ENCODE measurements around the gene FFAR3.

The FFAR3 gene

DNA sequence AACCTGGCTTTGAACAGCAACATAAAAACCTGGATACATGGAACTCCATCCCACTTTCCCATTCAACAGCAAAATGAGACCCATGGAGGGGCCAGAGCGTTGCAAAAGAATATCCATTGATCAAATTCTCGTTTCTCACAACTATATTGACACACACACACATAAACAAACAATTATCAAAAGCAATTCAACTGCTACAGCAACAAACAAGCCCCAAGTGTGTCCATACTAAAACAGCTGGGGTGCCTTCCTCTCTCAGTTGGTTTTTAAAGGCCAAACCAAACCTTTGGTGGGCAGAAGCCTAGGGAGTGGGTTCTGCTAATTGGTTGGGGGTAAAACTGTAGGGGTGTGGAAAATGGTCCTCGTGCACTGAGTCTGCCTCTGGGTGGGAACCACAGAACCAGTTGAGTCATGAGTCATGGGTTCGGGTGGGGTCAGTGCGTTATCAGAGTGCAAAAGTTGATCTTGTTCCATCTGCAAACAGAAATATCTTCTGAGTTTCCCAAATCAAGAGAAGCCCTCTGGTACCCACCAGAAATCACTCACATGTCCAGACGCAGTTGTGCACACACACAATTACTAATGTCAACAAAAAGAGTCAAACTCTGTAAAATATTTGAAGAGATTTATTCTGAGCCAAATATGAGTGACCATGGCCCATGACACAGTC lies 31.1 kb downstream of the FFAR3 start:
- Histone ChIP-seq H3K9me3 (ENCODE audit: insufficient read depth, low read length, severe bottlenecking) (peaks cover 21% of the 10 kb centered on the region), H3K4me3 (ENCODE audit: low read depth in 1 of 2, low read length in 2 of 2) (no peak overlapping the region), H3K4me2 (ENCODE audit: insufficient read depth, low read length) (no peak overlapping the region), H3K9ac (ENCODE audit: low read depth, low read length) (no peak overlapping the region), H3K79me2 (ENCODE audit: insufficient read depth, low read length) (no peaks in the 10 kb centered on the region), H3K27ac (ENCODE audit: low read length) (no peak overlapping the region), H4K20me1 (ENCODE audit: insufficient read depth, low read length) (no peaks in the 10 kb centered on the region), H3K36me3 (ENCODE audit: insufficient read depth, low read length) (no peaks in the 10 kb centered on the region), H3K4me1 (ENCODE audit: insufficient read depth, low read length) (no peaks in the 10 kb centered on the region), H2AFZ (ENCODE audit: low read depth, low read length) (no peak overlapping the region), H3K27me3 (ENCODE audit: insufficient read depth, low read length, poor library complexity) (no peaks in the 10 kb centered on the region)
- no peak for DNase-seq
- no peak for ATAC-seq (ENCODE audit: insufficient read depth, low read depth)
- TF ChIP-seq CTCF (IDR thresholded peaks at IDR 0.05; ENCODE audit: borderline replicate concordance, extremely low read depth, low read length, poor library complexity, severe bottlenecking) (no peak), EZH2 (IDR thresholded peaks at IDR 0.05; ENCODE audit: borderline replicate concordance, low read depth, low read length, severe bottlenecking) (no peak)

DNA sequence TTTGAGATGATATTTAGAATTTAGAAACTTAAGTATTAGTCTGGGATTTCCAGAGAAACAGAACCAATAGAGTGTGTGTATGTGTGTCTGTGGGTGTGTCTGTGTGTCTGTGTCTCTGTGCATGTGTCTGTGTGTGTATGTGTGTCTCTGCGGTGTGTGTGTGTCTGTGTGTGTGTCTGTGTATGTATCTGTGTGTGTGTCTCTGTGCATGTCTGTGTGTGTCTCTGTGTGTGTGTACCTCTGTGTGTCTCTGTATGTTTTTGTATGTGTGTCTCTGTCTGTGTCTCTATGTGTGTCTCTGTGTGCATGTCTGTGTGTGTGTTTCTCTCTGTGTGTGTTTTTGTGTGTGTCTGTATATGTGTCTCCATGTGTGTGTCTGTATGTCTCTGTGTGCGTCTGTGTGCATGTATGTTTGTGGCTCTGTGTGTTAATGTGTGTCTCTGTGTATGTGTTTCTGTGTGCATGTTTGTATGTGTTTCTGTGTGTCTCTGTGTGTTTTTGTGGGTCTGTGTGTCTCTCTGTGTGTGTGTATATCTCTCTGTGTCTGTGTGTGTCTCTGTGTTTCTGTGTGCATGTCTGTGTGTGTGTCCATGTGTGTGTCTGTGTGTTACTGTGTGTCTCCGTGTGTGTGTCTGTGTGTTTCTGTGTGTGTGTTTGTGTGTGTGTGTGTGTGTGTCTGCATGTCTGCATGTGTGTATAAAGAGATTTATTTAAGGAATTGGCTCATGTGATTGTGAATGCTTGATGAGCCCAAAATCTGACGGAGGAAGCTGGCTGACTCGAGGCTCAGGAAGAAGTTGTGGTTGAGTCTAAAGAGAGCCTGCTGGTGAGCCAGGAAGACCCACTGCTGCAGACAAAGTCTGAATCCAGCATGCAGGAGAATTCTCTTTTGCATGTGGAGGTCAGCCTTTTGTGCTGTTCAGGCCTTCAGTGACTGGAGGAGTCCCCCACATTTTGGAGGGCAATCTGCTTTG lies 34.8 kb downstream of the FFAR3 start:
- Histone ChIP-seq H2AFZ (ENCODE audit: low read depth, low read length) (no peak overlapping the region), H4K20me1 (ENCODE audit: insufficient read depth, low read length) (no peaks in the 10 kb centered on the region), H3K9ac (ENCODE audit: low read depth, low read length) (no peak overlapping the region), H3K79me2 (ENCODE audit: insufficient read depth, low read length) (no peaks in the 10 kb centered on the region), H3K27me3 (ENCODE audit: insufficient read depth, low read length, poor library complexity) (no peaks in the 10 kb centered on the region), H3K36me3 (ENCODE audit: insufficient read depth, low read length) (no peaks in the 10 kb centered on the region), H3K4me2 (ENCODE audit: insufficient read depth, low read length) (no peak overlapping the region), H3K4me3 (ENCODE audit: low read depth in 1 of 2, low read length in 2 of 2) (no peak overlapping the region), H3K9me3 (ENCODE audit: insufficient read depth, low read length, severe bottlenecking) (peaks cover 7% of the 10 kb centered on the region), H3K4me1 (ENCODE audit: insufficient read depth, low read length) (no peaks in the 10 kb centered on the region), H3K27ac (ENCODE audit: low read length) (no peak overlapping the region)
- no peak for DNase-seq
- no peak for TF ChIP-seq CTCF (IDR thresholded peaks at IDR 0.05; ENCODE audit: borderline replicate concordance, extremely low read depth, low read length, poor library complexity, severe bottlenecking)
- no peak for TF ChIP-seq EZH2 (IDR thresholded peaks at IDR 0.05; ENCODE audit: borderline replicate concordance, low read depth, low read length, severe bottlenecking)
- no peak for ATAC-seq (ENCODE audit: insufficient read depth, low read depth)

GRCh38 chr19:35395382-35396199 lies 37.3 kb downstream of the FFAR3 start:
- Histone ChIP-seq H3K36me3 (ENCODE audit: insufficient read depth, low read length) (no peaks in the 10 kb centered on the region), H3K9me3 (ENCODE audit: insufficient read depth, low read length, severe bottlenecking) (no peaks in the 10 kb centered on the region), H3K4me2 (ENCODE audit: insufficient read depth, low read length) (no peak overlapping the region), H3K27me3 (ENCODE audit: insufficient read depth, low read length, poor library complexity) (peaks cover 3% of the 10 kb centered on the region), H3K9ac (ENCODE audit: low read depth, low read length) (no peak overlapping the region), H3K79me2 (ENCODE audit: insufficient read depth, low read length) (no peaks in the 10 kb centered on the region), H3K4me3 (ENCODE audit: low read depth in 1 of 2, low read length in 2 of 2) (no peak overlapping the region), H3K4me1 (ENCODE audit: insufficient read depth, low read length) (no peaks in the 10 kb centered on the region), H2AFZ (ENCODE audit: low read depth, low read length) (no peak overlapping the region), H3K27ac (ENCODE audit: low read length) (no peak overlapping the region), H4K20me1 (ENCODE audit: insufficient read depth, low read length) (no peaks in the 10 kb centered on the region)
- TF ChIP-seq EZH2 (IDR thresholded peaks at IDR 0.05; ENCODE audit: borderline replicate concordance, low read depth, low read length, severe bottlenecking) (no peak), CTCF (IDR thresholded peaks at IDR 0.05; ENCODE audit: borderline replicate concordance, extremely low read depth, low read length, poor library complexity, severe bottlenecking) (no peak)
- no peak for DNase-seq
- no peak for ATAC-seq (ENCODE audit: insufficient read depth, low read depth)

Measured in DND-41 (cell line).